Liver (tissue), 9 donors: ENCODE data around the gene ZNF564. TPM values are rescaled to one million over a fixed set of nuclear protein-coding genes. Genes with fewer than 3 reads are reported as not detected.

Experiments
- DNase-seq: peaks from one replicate; pipeline ENCODE4 v3.0.0-alpha.2; 2017; ENCODE audit warnings: low spot score
- H3K27ac ChIP-seq, 2 donors: one replicate each; pipeline ENCODE4 v1.7.0; 2013; ENCODE audit warnings: inconsistent platforms in 2 of 2, low read length in 2 of 2, control low read depth in 1 of 2, low read depth in 1 of 2, mild to moderate bottlenecking in 1 of 2
- H3K27me3 ChIP-seq, 4 donors: one replicate each; pipeline versions ENCODE4 v1.6.1 to v1.7.0; 2013; ENCODE audit warnings: low read length in 3 of 4, inconsistent platforms in 1 of 4, mild to moderate bottlenecking in 1 of 4, moderate library complexity in 1 of 4; ENCODE audit not compliant: control insufficient read depth in 4 of 4, insufficient read depth in 4 of 4
- H3K36me3 ChIP-seq, 4 donors: one replicate each; pipeline versions ENCODE4 v1.6.1 to v1.7.0; 2013; ENCODE audit warnings: low read length in 3 of 4, mild to moderate bottlenecking in 3 of 4, low read depth in 1 of 4, moderate library complexity in 1 of 4; ENCODE audit not compliant: control insufficient read depth in 4 of 4, insufficient read depth in 3 of 4
- H3K4me1 ChIP-seq, 4 donors: one replicate each; pipeline versions ENCODE4 v1.6.1 to v1.7.0; 2013; ENCODE audit warnings: low read length in 3 of 4, mild to moderate bottlenecking in 3 of 4, moderate library complexity in 1 of 4; ENCODE audit not compliant: control insufficient read depth in 4 of 4, insufficient read depth in 4 of 4
- H3K4me3 ChIP-seq, 3 donors: one replicate each; pipeline versions ENCODE4 v1.6.1 to v1.7.0; 2013; ENCODE audit warnings: low read length in 3 of 3, control low read depth in 1 of 3, low read depth in 1 of 3, mild to moderate bottlenecking in 1 of 3
- H3K9ac ChIP-seq, 2 donors: one replicate each; pipeline ENCODE4 v1.7.0; 2013; ENCODE audit warnings: low read length in 2 of 2, mild to moderate bottlenecking in 2 of 2, moderate library complexity in 2 of 2, control low read depth in 1 of 2, low read depth in 1 of 2
- H3K9me3 ChIP-seq, 4 donors: one replicate each; pipeline versions ENCODE4 v1.6.1 to v1.7.0; 2013; ENCODE audit warnings: low read length in 3 of 4; ENCODE audit not compliant: control insufficient read depth in 4 of 4
- CTCF ChIP-seq: fragments of 150-350 bp; IDR thresholded peaks from 2 replicates; pipeline ENCODE4 v1.5.1; 2017; ENCODE audit warnings: improper control_type of control experiment, low read depth, low read length; ENCODE audit not compliant: missing input control
- FOXA1 ChIP-seq: IDR thresholded peaks from 2 replicates; pipeline ENCODE4 v1.6.1; 2016; ENCODE audit warnings: antibody characterized with exemption
- HNF4A ChIP-seq, 2 donors: conservative IDR thresholded peaks; 2 replicates each; pipeline ENCODE4 v1.6.1; 2016; ENCODE audit warnings: antibody characterized with exemption in 2 of 2, mild to moderate bottlenecking in 2 of 2
- HNF4G ChIP-seq: IDR thresholded peaks from 2 replicates; pipeline ENCODE4 v1.6.1; 2016; ENCODE audit warnings: antibody characterized with exemption
- NR2F2 ChIP-seq: IDR thresholded peaks from 2 replicates; pipeline ENCODE4 v1.6.1; 2016; ENCODE audit warnings: antibody characterized with exemption
- SP1 ChIP-seq: IDR thresholded peaks from 2 replicates; pipeline ENCODE4 v1.6.1; 2018; ENCODE audit warnings: antibody characterized with exemption, mild to moderate bottlenecking
- TAF1 ChIP-seq: conservative IDR thresholded peaks from 2 replicates; pipeline ENCODE4 v1.6.1; 2016; ENCODE audit warnings: antibody characterized with exemption, mild to moderate bottlenecking
- ZBTB33 ChIP-seq: IDR thresholded peaks from 2 replicates; pipeline ENCODE4 v1.6.1; 2016; ENCODE audit warnings: antibody characterized with exemption
- WGBS: extraction: QIAGEN DNeasy Blood & Tissue Kit; methylation state at CpG from one replicate; pipeline ENCODE4 v1.1.7; 2013; 5-methylcytosine and 5-hydroxymethylcytosine counted together
- polyA plus RNA-seq, 2 donors: library from polyadenylated mRNA; stranded (reverse) in 1 of 2; unstranded in 1 of 2; fragments of 200-250 nt in 1 of 2; fragments of >200 nt in 1 of 2; fragmentation: Nextera tagmentation in 1 of 2; extraction: Ambion mirVana in 1 of 2; gene quantifications; one replicate each; pipeline versions ENCODE4 v1.2.1 to v1.2.3, GENCODE V29; 2013 to 2015
- total RNA-seq, 2 donors: library from RNA; depleted of rRNA; stranded (reverse); fragments of >200 nt; gene quantifications; one replicate each; pipeline ENCODE4 v1.2.3, GENCODE V29; 2014
- TF ChIP-seq, protein P1 (sequence below): IDR thresholded peaks from 2 replicates; pipeline ENCODE4 v1.6.1; 2016; ENCODE audit warnings: antibody characterized with exemption
- TF ChIP-seq, protein P2 (sequence below): IDR thresholded peaks from 2 replicates; pipeline ENCODE4 v1.6.1; 2016; ENCODE audit warnings: antibody characterized with exemption
- TF ChIP-seq, protein P3 (sequence below): IDR thresholded peaks from 2 replicates; pipeline ENCODE4 v1.6.1; 2016; ENCODE audit warnings: antibody characterized with exemption, mild to moderate bottlenecking
- donor health status: healthy.
- donor health status: healthy.
- donor health status: healthy.
- donor health status: healthy.
- donor health status: healthy.

ZNF564 gene
- total and polyA plus RNA-seq, 4 donors = 2.4 to 8.6 (median 5.8) TPM

- Histone ChIP-seq H3K36me3 (peaks cover 3 to 43% (median 33%) of the 10 kb centered on the region in 4 donors), H3K27me3 (no peaks in the 10 kb centered on the region), H3K9ac (no peak overlapping the region), H3K4me3 (peak overlapping the region in 1 of 3 donors; percentile 9), H3K9me3 (peaks cover 21 to 38% (median 24%) of the 10 kb centered on the region in 4 donors), H3K4me1 (no peaks in the 10 kb centered on the region), H3K27ac (no peak overlapping the region)
- WGBS = 95% methylated on average over 10 of the region's 10 CpGs
- no peak for DNase-seq
- TF ChIP-seq TAF1 (no peak), HNF4A (conservative IDR thresholded peaks at IDR 0.05) (no peak), ZBTB33 (no peak), NR2F2 (no peak), HNF4G (no peak), FOXA1 (no peak)
- TF ChIP-seq, protein P1, sequence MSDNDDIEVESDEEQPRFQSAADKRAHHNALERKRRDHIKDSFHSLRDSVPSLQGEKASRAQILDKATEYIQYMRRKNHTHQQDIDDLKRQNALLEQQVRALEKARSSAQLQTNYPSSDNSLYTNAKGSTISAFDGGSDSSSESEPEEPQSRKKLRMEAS = no peak
- TF ChIP-seq, protein P2, sequence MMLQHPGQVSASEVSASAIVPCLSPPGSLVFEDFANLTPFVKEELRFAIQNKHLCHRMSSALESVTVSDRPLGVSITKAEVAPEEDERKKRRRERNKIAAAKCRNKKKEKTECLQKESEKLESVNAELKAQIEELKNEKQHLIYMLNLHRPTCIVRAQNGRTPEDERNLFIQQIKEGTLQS = no peak
Observed at GRCh38 chr19:12578641-12579040, 27.4 kb upstream of the ZNF564 start.

DNA sequence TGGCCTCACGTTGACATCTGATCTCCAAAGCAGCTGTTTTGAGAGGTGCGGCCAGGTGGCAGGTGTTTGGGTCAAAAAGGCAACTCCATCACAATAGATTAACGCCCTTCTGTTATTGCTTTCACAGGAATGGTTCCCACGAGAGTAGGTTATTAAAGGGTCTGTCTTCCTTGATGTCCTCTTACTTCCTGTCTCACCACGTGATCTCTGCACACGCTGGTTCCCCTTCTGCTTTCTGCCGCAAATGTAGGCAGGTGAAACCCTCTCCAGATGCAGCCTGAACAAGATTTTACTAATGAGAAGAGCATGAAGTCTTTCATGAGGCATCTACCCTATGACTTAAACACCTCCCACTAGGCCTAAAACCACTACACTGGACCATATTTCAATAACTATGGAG is 22.8 kb upstream of the ZNF564 start:
- Histone ChIP-seq H3K4me1 (no peaks in the 10 kb centered on the region), H3K9ac (no peak overlapping the region), H3K27ac (no peak overlapping the region), H3K4me3 (no peak overlapping the region), H3K9me3 (peaks cover 4 to 9% (median 6%) of the 10 kb centered on the region in 4 donors), H3K27me3 (no peaks in the 10 kb centered on the region), H3K36me3 (peaks cover 0 to 8% (median 4%) of the 10 kb centered on the region in 4 donors)
- 73% methylated on average over 7 of the region's 7 CpGs for WGBS
- TF ChIP-seq, protein P2 = no peak
- TF ChIP-seq SP1 (no peak), HNF4A (conservative IDR thresholded peaks at IDR 0.05) (no peak), CTCF (no peak), HNF4G (no peak)
- TF ChIP-seq, protein P3, sequence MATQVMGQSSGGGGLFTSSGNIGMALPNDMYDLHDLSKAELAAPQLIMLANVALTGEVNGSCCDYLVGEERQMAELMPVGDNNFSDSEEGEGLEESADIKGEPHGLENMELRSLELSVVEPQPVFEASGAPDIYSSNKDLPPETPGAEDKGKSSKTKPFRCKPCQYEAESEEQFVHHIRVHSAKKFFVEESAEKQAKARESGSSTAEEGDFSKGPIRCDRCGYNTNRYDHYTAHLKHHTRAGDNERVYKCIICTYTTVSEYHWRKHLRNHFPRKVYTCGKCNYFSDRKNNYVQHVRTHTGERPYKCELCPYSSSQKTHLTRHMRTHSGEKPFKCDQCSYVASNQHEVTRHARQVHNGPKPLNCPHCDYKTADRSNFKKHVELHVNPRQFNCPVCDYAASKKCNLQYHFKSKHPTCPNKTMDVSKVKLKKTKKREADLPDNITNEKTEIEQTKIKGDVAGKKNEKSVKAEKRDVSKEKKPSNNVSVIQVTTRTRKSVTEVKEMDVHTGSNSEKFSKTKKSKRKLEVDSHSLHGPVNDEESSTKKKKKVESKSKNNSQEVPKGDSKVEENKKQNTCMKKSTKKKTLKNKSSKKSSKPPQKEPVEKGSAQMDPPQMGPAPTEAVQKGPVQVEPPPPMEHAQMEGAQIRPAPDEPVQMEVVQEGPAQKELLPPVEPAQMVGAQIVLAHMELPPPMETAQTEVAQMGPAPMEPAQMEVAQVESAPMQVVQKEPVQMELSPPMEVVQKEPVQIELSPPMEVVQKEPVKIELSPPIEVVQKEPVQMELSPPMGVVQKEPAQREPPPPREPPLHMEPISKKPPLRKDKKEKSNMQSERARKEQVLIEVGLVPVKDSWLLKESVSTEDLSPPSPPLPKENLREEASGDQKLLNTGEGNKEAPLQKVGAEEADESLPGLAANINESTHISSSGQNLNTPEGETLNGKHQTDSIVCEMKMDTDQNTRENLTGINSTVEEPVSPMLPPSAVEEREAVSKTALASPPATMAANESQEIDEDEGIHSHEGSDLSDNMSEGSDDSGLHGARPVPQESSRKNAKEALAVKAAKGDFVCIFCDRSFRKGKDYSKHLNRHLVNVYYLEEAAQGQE = no peak
- TF ChIP-seq, protein P1 = no peak
- no peak for DNase-seq
